Activated naive CD4-positive, alpha-beta T cell treated with anti-CD3 and anti-CD28 coated beads, Interleukin-2, amount 10 ng/mL, durations not matched to agents 7 days and 5 days (primary cell): Measurements from ENCODE around the gene DIO3.

Experiments used
- CTCF ChIA-PET: fragments of 350-600 bp; sonication (Branson Sonifier 250); formaldehyde crosslinking; loops from one replicate; lab custom pipeline; 2021; ENCODE audit warnings: antibody characterized with exemption; lab: Charles Lee
- DNase-seq: peaks from one replicate; pipeline ENCODE4 v3.0.0-alpha.2; 2020
- H3K27ac Mint-ChIP-seq: one replicate; pipeline ENCODE4 v1.8.0; 2021; ENCODE audit warnings: mild to moderate bottlenecking, moderate library complexity, mixed read lengths
- H3K27me3 Mint-ChIP-seq: one replicate; pipeline ENCODE4 v1.8.0; 2021; ENCODE audit warnings: mild to moderate bottlenecking, mixed read lengths
- H3K36me3 Mint-ChIP-seq: one replicate; pipeline ENCODE4 v1.8.0; 2021; ENCODE audit warnings: mixed read lengths
- H3K4me1 Mint-ChIP-seq: one replicate; pipeline ENCODE4 v1.8.0; 2021; ENCODE audit warnings: mixed read lengths
- H3K4me3 Mint-ChIP-seq: one replicate; pipeline ENCODE4 v1.8.0; 2021; ENCODE audit warnings: mild to moderate bottlenecking, moderate library complexity, mixed read lengths
- H3K9me3 Mint-ChIP-seq: one replicate; pipeline ENCODE4 v1.8.0; 2021; ENCODE audit warnings: mixed read lengths

Gene DIO3

GRCh38 chr14:101600336-101600890 is 39.1 kb downstream of the DIO3 start:
- peaks cover 34% of the 10 kb centered on the region for H3K4me1 Mint-ChIP-seq
- no peak overlapping the region for H3K27ac Mint-ChIP-seq
- DNase-seq, result no peak
- no peak overlapping the region for H3K4me3 Mint-ChIP-seq
- peaks cover 24% of the 10 kb centered on the region for H3K9me3 Mint-ChIP-seq
- CTCF ChIA-PET, result interaction anchor here (1.0 kb wide), 1 partner anchor 18 kb away, joined by 3 read pairs; no protein-coding TSS in a partner anchor
- peaks cover 23% of the 10 kb centered on the region for H3K27me3 Mint-ChIP-seq
- H3K36me3 Mint-ChIP-seq, result peaks cover 19% of the 10 kb centered on the region

GRCh38 chr14:101600891-101601605 is 39.8 kb downstream of the DIO3 start:
- Mint-ChIP-seq H3K9me3 (peaks cover 17% of the 10 kb centered on the region), H3K4me3 (no peak overlapping the region), H3K27me3 (peaks cover 24% of the 10 kb centered on the region), H3K27ac (no peak overlapping the region), H3K36me3 (peaks cover 16% of the 10 kb centered on the region), H3K4me1 (peaks cover 28% of the 10 kb centered on the region)
- no peak for DNase-seq
- CTCF ChIA-PET, result interaction anchor here (1.0 kb wide), 1 partner anchor 17 kb away, joined by 3 read pairs; no protein-coding TSS in a partner anchor

- CTCF ChIA-PET, result interaction anchor here (1.0 kb wide), 1 partner anchor 16 kb away, joined by 3 read pairs; no protein-coding TSS in a partner anchor
Measured at GRCh38 chr14:101601606-101602465, 40.5 kb downstream of the DIO3 start.

GRCh38 chr14:101602466-101602840 is 41.2 kb downstream of the DIO3 start:
- peaks cover 30% of the 10 kb centered on the region for H3K27me3 Mint-ChIP-seq

More at GRCh38 chr14:101601606-101602465, 40.5 kb downstream of the DIO3 start:
- H3K36me3 Mint-ChIP-seq, result peaks cover 12% of the 10 kb centered on the region
- no peak overlapping the region for H3K4me3 Mint-ChIP-seq
- peaks cover 29% of the 10 kb centered on the region for H3K27me3 Mint-ChIP-seq
- peaks cover 10% of the 10 kb centered on the region for H3K9me3 Mint-ChIP-seq
- DNase-seq, result no peak
- peaks cover 20% of the 10 kb centered on the region for H3K4me1 Mint-ChIP-seq
- H3K27ac Mint-ChIP-seq, result no peak overlapping the region

GRCh38 chr14:101603096-101603495 is 41.8 kb downstream of the DIO3 start:
- CTCF ChIA-PET, result no interaction called here
- Mint-ChIP-seq H3K27me3 (peaks cover 36% of the 10 kb centered on the region), H3K27ac (no peak overlapping the region), H3K36me3 (peaks cover 5% of the 10 kb centered on the region), H3K4me3 (no peak overlapping the region), H3K9me3 (peaks cover 1% of the 10 kb centered on the region), H3K4me1 (peaks cover 8% of the 10 kb centered on the region)
- DNase-seq, result no peak

More at GRCh38 chr14:101602466-101602840, 41.2 kb downstream of the DIO3 start:
- Mint-ChIP-seq H3K4me1 (peaks cover 14% of the 10 kb centered on the region), H3K9me3 (peaks cover 7% of the 10 kb centered on the region), H3K27ac (no peak overlapping the region), H3K4me3 (no peak overlapping the region), H3K36me3 (peaks cover 11% of the 10 kb centered on the region)
- DNase-seq, result no peak
- CTCF ChIA-PET, result no interaction called here

GRCh38 chr14:101604228-101604934 is 43.1 kb downstream of the DIO3 start:
- no peak overlapping the region for H3K4me3 Mint-ChIP-seq
- DNase-seq, result no peak
- CTCF ChIA-PET, result no interaction called here
- H3K27ac Mint-ChIP-seq, result no peak overlapping the region
- no peaks in the 10 kb centered on the region for H3K36me3 Mint-ChIP-seq
- no peaks in the 10 kb centered on the region for H3K4me1 Mint-ChIP-seq
- no peaks in the 10 kb centered on the region for H3K9me3 Mint-ChIP-seq
- peaks cover 38% of the 10 kb centered on the region for H3K27me3 Mint-ChIP-seq

GRCh38 chr14:101604935-101605780 is 43.9 kb downstream of the DIO3 start:
- H3K9me3 Mint-ChIP-seq, result no peaks in the 10 kb centered on the region
- H3K36me3 Mint-ChIP-seq, result no peaks in the 10 kb centered on the region
- H3K27me3 Mint-ChIP-seq, result peaks cover 38% of the 10 kb centered on the region
- no peak for DNase-seq
- no peak overlapping the region for H3K27ac Mint-ChIP-seq
- H3K4me1 Mint-ChIP-seq, result no peaks in the 10 kb centered on the region
- CTCF ChIA-PET, result no interaction called here
- no peak overlapping the region for H3K4me3 Mint-ChIP-seq

GRCh38 chr14:101605836-101606235 is 44.5 kb downstream of the DIO3 start:
- Mint-ChIP-seq H3K9me3 (no peaks in the 10 kb centered on the region), H3K4me1 (no peaks in the 10 kb centered on the region), H3K27ac (no peak overlapping the region), H3K4me3 (no peak overlapping the region), H3K27me3 (peaks cover 38% of the 10 kb centered on the region), H3K36me3 (no peaks in the 10 kb centered on the region)
- DNase-seq, result no peak
- CTCF ChIA-PET, result no interaction called here
